LoVo (cell line): ENCODE measurements around the gene IFITM10.

ENCODE experiments used
- DNase-seq: peaks from one replicate; pipeline ENCODE4 v3.0.0-alpha.2; 2016; ENCODE audit warnings: low spot score

IFITM10 gene

GRCh38 chr11:1763796-1764661 lies 13.6 kb upstream of the IFITM10 start, which contains the start of gene CTSD:
CTSD (minus strand) TSS chr11:1763927; CDS start chr11:1763859, 68 bp downstream.
- DNase-seq: peak; percentile 84

DNA sequence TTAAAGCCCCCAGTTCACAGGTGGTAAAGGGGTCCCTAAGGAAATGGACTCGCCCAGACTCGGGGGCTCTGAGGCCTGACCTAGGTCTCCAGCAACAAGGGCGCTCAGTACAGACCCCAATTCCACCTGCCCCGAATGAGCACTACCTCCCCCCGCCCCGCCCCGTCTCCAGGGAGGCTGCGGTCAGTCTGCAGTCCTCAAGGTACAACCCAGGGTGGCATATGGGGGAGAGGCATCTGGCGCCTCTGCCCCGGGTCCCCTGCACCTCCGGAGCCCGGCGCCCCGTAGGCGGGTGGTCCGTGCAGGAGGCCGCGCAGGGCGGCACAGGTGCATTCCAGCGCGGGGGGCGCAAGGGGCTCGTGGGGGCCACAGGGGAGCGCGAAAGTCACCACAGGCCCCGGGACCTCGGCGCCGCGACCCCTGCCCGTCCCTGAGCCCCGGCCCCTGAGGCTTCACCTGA lies 13.0 kb upstream of the IFITM10 start:
- DNase-seq: no peak

DNA sequence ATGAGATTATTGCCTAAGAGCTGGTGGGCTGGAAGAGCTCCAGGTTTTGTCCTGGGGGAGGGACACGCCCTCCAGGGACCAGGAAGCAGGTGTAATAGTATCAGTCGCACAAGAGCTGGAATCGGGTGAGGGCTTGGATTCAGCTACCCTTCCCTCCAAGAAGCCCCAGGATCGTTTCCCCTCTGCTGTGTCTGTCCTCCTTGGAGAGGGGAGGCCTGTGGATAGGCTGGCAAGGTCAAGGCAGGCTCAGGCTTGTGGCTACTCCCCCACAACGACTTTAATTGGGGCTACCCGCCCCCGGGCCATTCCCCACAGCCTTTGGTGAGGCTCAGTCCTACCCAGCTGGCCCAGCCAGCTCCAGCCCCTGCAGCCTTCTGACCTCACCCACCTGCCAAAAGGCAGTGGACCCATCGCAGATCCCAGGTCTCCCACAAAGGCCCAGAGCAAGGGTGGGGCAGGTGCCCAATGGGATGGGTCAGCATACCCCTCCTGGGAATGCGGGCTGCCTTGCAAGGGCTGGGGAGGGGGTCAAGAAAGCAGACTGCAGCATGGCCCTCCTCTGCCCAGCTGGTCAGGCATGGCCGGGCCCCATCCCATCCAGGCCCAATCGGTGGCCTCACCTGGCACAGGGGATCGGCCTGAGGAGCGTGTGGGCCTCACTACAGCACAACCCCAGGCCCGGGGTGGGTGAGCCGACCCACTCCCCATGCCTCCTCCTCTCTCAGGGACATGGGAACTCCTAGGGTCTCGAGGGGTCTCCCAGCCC lies 12.3 kb upstream of the IFITM10 start:
- DNase-seq: peak; percentile 86

GRCh38 chr11:1761857-1762536 lies 11.6 kb upstream of the IFITM10 start:
- DNase-seq: no peak

DNA sequence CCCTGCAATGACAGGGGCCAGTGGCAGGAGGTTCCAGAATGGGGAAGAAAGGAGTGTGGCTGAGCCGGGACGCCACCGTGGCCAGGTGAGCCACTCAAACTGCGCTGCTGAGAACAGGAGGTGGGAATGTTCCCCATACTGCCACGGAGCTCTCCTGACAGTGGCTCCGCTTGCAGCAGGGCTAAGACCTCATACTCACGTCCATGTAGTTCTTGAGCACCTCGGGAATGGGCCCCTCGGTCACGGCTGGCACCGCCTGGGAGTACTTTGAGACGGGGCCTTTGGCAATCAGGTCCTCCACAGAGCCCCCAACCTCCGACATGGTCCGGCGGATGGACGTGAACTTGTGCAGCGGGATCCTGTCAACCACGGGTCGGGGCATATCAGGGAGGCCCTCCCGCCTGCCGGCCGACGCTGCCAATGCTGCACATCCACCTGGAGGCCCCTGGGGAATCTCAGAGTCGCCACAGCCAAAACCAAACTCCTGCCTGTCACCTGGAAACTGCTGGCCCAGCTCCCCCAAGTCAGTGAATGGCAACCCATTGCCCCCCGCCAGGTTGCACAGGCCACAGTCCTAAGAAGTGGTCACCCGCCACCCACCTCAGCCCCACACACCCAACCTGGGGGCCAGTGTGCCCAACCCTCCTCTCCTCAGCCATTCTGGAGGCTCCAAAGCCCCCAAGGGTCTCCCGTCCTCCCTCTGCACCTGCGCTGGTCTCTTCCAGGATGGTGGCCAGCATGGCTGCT lies 10.9 kb upstream of the IFITM10 start:
- DNase-seq: no peak

- no peak for DNase-seq
Observed at GRCh38 chr11:1760351-1761109, 10.1 kb upstream of the IFITM10 start.

DNA sequence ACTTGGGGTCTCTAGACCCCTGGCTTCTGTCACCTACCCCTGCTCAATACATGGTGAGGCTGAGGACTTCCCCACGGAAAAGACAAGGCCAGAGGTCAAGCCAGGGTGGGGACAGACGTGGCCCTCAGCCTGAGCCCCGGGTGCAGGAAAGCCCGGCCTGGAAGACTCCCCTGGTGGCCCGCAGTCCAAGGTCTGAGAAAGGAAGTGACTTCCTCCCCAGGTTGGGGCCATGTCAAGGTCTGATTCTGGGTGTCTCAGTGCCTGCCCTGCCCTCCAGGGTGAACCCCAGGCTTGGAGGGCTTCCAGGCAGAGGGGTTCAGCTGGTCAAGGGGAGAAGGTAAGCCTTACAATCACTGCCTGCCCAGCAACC lies 9.4 kb upstream of the IFITM10 start:
- no peak for DNase-seq

GRCh38 chr11:1759151-1759850 lies 8.9 kb upstream of the IFITM10 start:
- DNase-seq: no peak

DNA sequence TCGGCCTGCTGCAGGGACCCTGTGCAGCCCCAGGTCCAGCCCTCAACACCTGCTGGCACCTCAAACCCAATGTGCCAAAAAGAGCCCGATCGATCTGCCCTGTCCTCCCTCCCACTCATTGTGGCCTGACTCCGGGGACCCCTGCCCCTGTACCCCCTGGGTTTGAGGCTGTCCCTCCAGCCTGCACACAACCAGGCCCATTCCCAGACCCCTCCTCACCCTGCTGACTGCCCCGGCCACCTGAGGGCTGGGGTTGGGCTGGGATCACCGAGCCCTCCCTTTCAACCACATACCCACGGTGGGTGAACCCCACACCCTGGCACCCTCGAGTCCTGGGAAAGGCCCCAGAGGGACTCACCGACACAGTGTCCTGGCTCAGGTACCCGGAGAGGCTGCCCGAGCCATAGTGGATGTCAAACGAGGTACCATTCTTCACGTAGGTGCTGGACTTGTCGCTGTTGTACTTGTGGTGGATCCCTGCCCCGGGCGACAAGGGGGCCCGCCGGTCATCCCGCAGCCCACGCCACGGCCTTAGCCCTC lies 8.3 kb upstream of the IFITM10 start:
- no peak for DNase-seq

- no peak for DNase-seq
Observed at GRCh38 chr11:1757861-1758610, 7.6 kb upstream of the IFITM10 start.

GRCh38 chr11:1756791-1757771 lies 6.7 kb upstream of the IFITM10 start:
- no peak for DNase-seq

- DNase-seq: no peak
Observed at GRCh38 chr11:1755692-1756561, 5.5 kb upstream of the IFITM10 start.

- no peak for DNase-seq
Observed at GRCh38 chr11:1755344-1755691, 4.9 kb upstream of the IFITM10 start.

DNA sequence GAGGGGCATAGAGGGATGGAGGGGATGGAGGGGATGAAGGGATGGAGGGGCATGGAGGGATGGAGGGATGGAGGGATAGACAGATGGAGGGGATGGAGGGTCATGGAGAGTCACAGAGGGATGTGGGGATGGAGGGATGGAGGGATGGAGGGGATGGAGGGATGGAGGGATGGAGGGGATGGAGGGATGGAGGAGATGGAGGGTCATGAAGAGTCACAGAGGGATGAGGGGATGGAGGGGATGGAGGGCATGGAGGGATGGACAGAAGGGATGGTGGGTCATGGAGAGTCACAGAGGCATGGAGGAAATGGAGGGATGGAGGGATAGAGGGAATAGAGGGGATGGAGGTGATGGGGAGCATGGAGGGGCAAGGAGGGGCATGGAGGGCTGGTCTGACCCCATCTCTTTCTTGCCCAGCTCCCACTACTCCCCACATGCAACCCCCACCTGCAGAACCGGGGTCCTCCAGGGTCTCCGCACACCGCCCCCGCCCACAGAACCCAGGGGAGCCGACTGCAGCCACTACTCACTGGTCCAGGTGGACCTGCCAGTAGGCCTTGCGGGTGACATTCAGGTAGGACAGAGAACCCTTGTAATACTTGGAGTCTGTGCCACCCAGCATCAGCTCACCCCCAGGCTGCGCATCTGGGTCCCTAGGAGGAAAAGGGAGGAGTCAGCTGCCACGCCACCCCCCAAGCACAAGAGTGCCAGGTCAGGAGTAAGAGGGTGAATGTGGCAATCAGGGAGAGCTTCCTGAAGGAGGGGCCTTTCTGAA lies 4.2 kb upstream of the IFITM10 start:
- DNase-seq: no peak

GRCh38 chr11:1753929-1754305 lies 3.5 kb upstream of the IFITM10 start:
- no peak for DNase-seq

DNA sequence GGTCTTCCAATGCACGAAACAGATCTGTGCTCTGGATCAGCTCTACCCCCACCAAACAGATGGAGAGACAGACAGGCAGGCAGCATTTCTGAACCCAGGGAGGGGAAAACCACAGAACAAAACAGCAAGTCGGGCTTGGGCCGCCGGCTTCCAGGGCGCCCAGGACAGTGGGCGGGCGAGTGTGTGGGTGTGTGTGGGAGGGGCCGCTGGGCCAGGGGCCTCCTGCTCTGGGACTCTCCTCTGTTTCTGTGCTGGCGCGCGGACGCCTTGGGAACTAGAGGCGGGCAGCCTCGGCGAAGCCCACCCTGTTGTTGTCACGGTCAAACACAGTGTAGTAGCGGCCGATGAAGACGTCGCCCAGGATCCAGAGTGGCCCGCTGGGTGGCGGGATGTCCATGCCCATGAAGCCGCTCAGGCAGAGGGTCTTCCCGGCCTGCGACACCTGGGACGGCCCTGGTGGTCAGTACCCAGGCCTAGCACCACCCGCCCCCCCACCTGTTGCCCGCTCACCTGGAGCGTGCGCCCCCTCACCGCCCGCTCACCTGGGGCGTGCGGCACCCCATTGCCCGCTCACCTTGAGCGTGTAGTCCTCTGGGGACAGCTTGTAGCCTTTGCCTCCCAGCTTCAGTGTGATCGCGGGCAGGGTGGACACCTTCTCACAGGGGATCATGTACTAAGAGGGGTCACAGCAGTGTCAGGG lies 3.0 kb upstream of the IFITM10 start:
- DNase-seq: no peak
